BLaER1 treated with 17β-estradiol and CSF1 and Interleukin-3, amounts not matched to agents 10 nM and 100 nM (cell line): Measurements from ENCODE around the gene USP20.

Experiments used
- H3K27ac ChIP-seq, 11 experiments: shearing (Covaris generic); formaldehyde crosslinking; 2 replicates each; pipeline ENCODE4 v1.8.1; 2022
- H3K27me3 ChIP-seq, 11 experiments: shearing (Covaris generic); formaldehyde crosslinking; 2 replicates each; pipeline ENCODE4 v1.8.1; 2022
- H3K36me3 ChIP-seq, 11 experiments: shearing (Covaris generic); formaldehyde crosslinking; 2 replicates each; pipeline ENCODE4 v1.8.1; 2022
- H3K4me1 ChIP-seq, 10 experiments: shearing (Covaris generic); formaldehyde crosslinking; 2 replicates each; pipeline ENCODE4 v1.8.1; 2022
- H3K4me2 ChIP-seq, 11 experiments: shearing (Covaris generic); formaldehyde crosslinking; 2 replicates each; pipeline ENCODE4 v1.8.1; 2022
- H3K4me3 ChIP-seq, 10 experiments: shearing (Covaris generic); formaldehyde crosslinking; 2 replicates each; pipeline ENCODE4 v1.8.1; 2022
- H3K9ac ChIP-seq, 11 experiments: shearing (Covaris generic); formaldehyde crosslinking; 2 replicates each; pipeline ENCODE4 v1.8.1; 2022
- H3K9me3 ChIP-seq, 11 experiments: shearing (Covaris generic); formaldehyde crosslinking; replicated peaks in 1 of 11; 2 replicates each; pipeline ENCODE4 v1.8.1; 2022
- H4K20me1 ChIP-seq, 11 experiments: shearing (Covaris generic); formaldehyde crosslinking; 2 replicates each; pipeline ENCODE4 v1.8.1; 2022
- Cebpa-rat ChIP-seq, 11 experiments: shearing (Covaris generic); IDR thresholded peaks; 2 replicates each; pipeline ENCODE4 v1.8.1; 2022

USP20 gene

GRCh38 chr9:129891569-129891968 lies 56.3 kb downstream of the USP20 start:
- H3K27ac ChIP-seq: peak overlapping the region in 8 of 11 experiments; percentile 30 to 88 (median 82); a peak in 11 of 22 replicates
- no peak for TF ChIP-seq Cebpa-rat (IDR thresholded peaks at IDR 0.05)
- H3K4me1 ChIP-seq: peaks cover 72 to 96% (median 84%) of the 10 kb centered on the region in 10 experiments
- peak overlapping the region; percentile 87 to 99 (median 97); a peak in 21 of 22 replicates for H3K4me2 ChIP-seq
- H3K9me3 ChIP-seq: no peaks in the 10 kb centered on the region
- H3K9ac ChIP-seq: peak overlapping the region in 3 of 11 experiments; percentile 73 to 76 (median 76); a peak in 2 of 22 replicates
- no peaks in the 10 kb centered on the region; a peak in 1 of 22 replicates for H4K20me1 ChIP-seq
- H3K27me3 ChIP-seq: no peaks in the 10 kb centered on the region
- H3K4me3 ChIP-seq: no peak overlapping the region
- H3K36me3 ChIP-seq: peaks cover 0 to 39% (median 0%) of the 10 kb centered on the region in 11 experiments; a peak in 9 of 22 replicates

DNA sequence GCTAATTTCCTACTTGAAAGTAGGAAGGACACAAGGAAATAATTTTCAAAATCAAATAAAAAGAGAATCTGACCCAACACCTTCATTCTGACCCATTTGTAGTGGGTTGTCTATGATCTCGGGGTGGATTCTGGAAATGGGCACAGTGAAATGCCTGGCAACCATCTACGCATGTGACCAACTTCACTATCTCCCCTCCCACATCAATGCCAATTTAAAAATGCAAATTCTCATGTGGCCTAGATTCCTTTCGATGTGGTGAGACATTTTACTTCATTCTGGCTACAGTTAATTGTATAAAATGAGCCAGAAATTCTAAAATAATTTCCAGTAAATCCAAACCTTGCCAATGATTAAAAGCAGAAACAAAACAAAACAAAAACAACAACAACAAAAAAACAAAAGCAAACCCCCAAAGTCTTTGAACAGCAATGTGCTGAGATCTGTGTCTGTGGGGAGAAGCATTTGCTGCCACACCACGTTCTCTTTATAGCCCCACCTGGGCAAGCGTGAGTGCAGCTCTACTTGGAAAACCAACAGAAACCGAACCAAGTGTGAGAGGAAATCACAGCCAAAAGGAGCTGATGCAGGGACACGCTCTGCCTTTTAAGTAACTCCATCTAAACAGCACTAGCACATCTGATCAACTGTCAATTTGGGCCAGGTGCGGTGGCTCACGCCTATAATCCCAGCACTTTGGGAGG lies 59.0 kb downstream of the USP20 start:
- H3K27ac ChIP-seq: peak overlapping the region in 3 of 11 experiments; percentile 3 to 45 (median 34); a peak in 3 of 22 replicates
- H3K4me1 ChIP-seq: peaks cover 62 to 81% (median 71%) of the 10 kb centered on the region in 10 experiments

DNA sequence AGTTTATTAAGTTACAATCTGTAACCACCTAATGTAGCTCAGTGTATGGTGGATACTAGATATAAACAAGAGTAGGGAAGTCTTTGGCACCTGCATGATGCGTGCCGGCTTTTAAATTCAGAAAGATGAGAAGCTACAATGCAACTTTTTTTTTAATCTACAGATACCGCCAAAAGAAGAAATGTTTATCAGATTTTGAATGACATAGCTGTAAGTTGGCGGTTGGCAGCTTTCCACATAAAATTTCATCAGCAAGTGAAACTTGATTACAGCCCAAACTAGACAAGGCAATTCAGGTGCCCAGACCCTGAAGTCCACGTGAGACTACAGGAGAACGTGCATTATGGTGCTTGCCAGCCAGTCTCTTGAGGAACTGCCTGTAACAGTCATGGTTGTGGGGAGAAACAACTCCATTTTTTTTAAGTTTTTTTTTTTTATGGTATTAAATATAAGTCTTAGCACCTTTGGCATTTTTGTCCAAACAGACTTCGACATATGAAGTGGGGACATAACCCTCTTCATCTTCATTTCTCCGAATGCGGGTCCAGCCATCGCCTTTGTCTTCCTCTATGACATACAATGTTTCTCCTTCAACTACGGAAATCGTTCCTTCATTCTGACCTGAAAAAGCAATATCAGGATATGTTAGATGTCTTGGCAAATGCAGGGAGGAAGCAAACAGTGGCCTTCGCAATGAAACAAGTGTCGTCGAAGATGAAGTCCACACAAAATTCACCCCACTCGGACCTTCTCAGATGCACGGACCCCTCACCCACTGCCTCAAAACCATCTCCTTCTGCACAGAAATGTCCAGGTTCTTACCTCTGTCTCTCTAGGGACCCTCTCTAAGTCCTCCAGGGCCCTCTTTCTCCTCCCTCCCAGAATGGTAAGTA lies 60.4 kb downstream of the USP20 start:
- H3K4me2 ChIP-seq: 0 out of 22 replicates have a peak overlapping the region, but pooled peaks of 1 of the 11 experiments have one; percentile 67
- peaks cover 0 to 5% (median 0%) of the 10 kb centered on the region in 11 experiments; a peak in 1 of 22 replicates for H4K20me1 ChIP-seq
- H3K9me3 ChIP-seq: no peaks in the 10 kb centered on the region
- H3K4me3 ChIP-seq: no peak overlapping the region
- no peak for TF ChIP-seq Cebpa-rat (IDR thresholded peaks at IDR 0.05)
- peaks cover 0 to 76% (median 9%) of the 10 kb centered on the region in 11 experiments; a peak in 13 of 22 replicates for H3K36me3 ChIP-seq
- H3K4me1 ChIP-seq: peaks cover 61 to 78% (median 65%) of the 10 kb centered on the region in 10 experiments
- H3K27ac ChIP-seq: no peak overlapping the region
- no peaks in the 10 kb centered on the region for H3K27me3 ChIP-seq
- no peak overlapping the region for H3K9ac ChIP-seq

More for the DNA sequence above, 59.0 kb downstream of the USP20 start:
- TF ChIP-seq Cebpa-rat (IDR thresholded peaks at IDR 0.05): no peak
- H3K4me2 ChIP-seq: peak overlapping the region; percentile 3 to 97 (median 56); a peak in 20 of 22 replicates
- H4K20me1 ChIP-seq: no peaks in the 10 kb centered on the region
- H3K9ac ChIP-seq: peak overlapping the region in 1 of 11 experiments; percentile 18; a peak in 2 of 22 replicates
- peaks cover 0 to 66% (median 3%) of the 10 kb centered on the region in 11 experiments; a peak in 11 of 22 replicates for H3K36me3 ChIP-seq
- no peaks in the 10 kb centered on the region for H3K9me3 ChIP-seq
- no peak overlapping the region for H3K4me3 ChIP-seq
- H3K27me3 ChIP-seq: no peaks in the 10 kb centered on the region

- H3K36me3 ChIP-seq: peaks cover 0 to 86% (median 9%) of the 10 kb centered on the region in 11 experiments; a peak in 13 of 22 replicates
- H3K9me3 ChIP-seq: no peaks in the 10 kb centered on the region
- no peak overlapping the region for H3K9ac ChIP-seq
- H4K20me1 ChIP-seq: peaks cover 0 to 5% (median 0%) of the 10 kb centered on the region in 11 experiments; a peak in 1 of 22 replicates
- H3K4me2 ChIP-seq: peak overlapping the region in 7 of 11 experiments; percentile 3 to 67 (median 58); a peak in 9 of 22 replicates
- no peak overlapping the region for H3K4me3 ChIP-seq
- TF ChIP-seq Cebpa-rat (IDR thresholded peaks at IDR 0.05): no peak
- H3K27ac ChIP-seq: no peak overlapping the region
- peaks cover 47 to 67% (median 53%) of the 10 kb centered on the region in 10 experiments for H3K4me1 ChIP-seq
- no peaks in the 10 kb centered on the region for H3K27me3 ChIP-seq
Observed at GRCh38 chr9:129897263-129897662, 62.0 kb downstream of the USP20 start.

- Histone ChIP-seq H3K36me3 (peaks cover 0 to 95% (median 9%) of the 10 kb centered on the region in 11 experiments; a peak in 13 of 22 replicates), H3K27me3 (no peaks in the 10 kb centered on the region)
Observed at GRCh38 chr9:129898185-129898584, 62.9 kb downstream of the USP20 start.

GRCh38 chr9:129899620-129900019 lies 64.4 kb downstream of the USP20 start:
- H3K4me3 ChIP-seq: no peak overlapping the region
- H3K27ac ChIP-seq: peak overlapping the region in 1 of 11 experiments; percentile 35; a peak in 1 of 22 replicates
- H3K9ac ChIP-seq: no peak overlapping the region
- no peaks in the 10 kb centered on the region for H3K9me3 ChIP-seq
- peak overlapping the region in 6 of 11 experiments; percentile 9 to 28 (median 12); a peak in 6 of 22 replicates for H3K4me2 ChIP-seq
- TF ChIP-seq Cebpa-rat (IDR thresholded peaks at IDR 0.05): no peak
- H3K4me1 ChIP-seq: peaks cover 24 to 43% (median 33%) of the 10 kb centered on the region in 10 experiments
- peaks cover 0 to 5% (median 0%) of the 10 kb centered on the region in 11 experiments; a peak in 1 of 22 replicates for H4K20me1 ChIP-seq
- no peaks in the 10 kb centered on the region for H3K27me3 ChIP-seq
- peaks cover 0 to 100% (median 9%) of the 10 kb centered on the region in 11 experiments; a peak in 13 of 22 replicates for H3K36me3 ChIP-seq

More at GRCh38 chr9:129898185-129898584, 62.9 kb downstream of the USP20 start:
- no peak for TF ChIP-seq Cebpa-rat (IDR thresholded peaks at IDR 0.05)
- Histone ChIP-seq H3K4me1 (peaks cover 38 to 58% (median 45%) of the 10 kb centered on the region in 10 experiments), H3K27ac (peak overlapping the region in 2 of 11 experiments; percentile 11 to 16; a peak in 2 of 22 replicates), H4K20me1 (peaks cover 0 to 5% (median 0%) of the 10 kb centered on the region in 11 experiments; a peak in 1 of 22 replicates), H3K9ac (no peak overlapping the region), H3K4me3 (no peak overlapping the region), H3K9me3 (no peaks in the 10 kb centered on the region), H3K4me2 (peak overlapping the region; percentile 3 to 69 (median 58); a peak in 20 of 22 replicates)

DNA sequence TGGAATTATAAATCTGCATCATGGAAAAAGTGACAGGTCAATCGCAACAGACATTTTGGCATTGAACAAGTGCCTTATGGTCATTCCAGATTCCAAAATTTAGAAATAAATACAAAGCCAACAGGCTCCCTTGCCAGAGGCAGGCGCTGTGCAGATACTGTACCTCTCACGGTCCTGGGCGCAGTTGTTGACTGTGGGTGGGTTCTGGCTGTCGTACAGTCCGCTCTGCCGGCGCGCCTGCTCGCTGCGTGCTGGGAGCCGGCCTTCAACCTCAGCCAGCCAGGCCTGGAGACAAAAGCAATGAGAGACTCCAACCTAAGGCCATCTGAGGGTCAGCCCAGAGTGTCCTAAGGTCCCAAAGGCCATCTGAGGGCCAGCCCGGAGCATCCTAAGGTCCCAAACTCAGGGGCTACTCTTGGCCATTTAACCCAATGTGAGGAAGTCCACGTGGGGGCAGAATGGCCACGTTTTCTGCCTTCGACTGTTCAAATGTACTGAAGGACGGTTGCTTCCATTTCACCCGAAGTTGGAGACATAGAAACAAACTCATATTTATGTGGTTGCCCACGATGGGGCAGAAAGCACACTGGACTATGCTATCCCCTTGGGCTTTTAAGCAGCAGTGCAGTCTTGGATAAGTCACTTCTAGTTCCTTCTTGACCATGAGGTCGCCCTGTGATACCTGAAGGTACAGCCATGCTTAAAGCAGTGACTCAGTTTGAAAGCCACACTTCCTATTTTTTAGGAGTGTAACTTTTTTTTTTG lies 65.2 kb downstream of the USP20 start:
- Histone ChIP-seq H3K36me3 (peaks cover 0 to 100% (median 9%) of the 10 kb centered on the region in 11 experiments; a peak in 13 of 22 replicates), H3K4me2 (peak overlapping the region in 7 of 11 experiments; percentile 9 to 54 (median 37); a peak in 12 of 22 replicates), H4K20me1 (peaks cover 0 to 5% (median 0%) of the 10 kb centered on the region in 11 experiments; a peak in 1 of 22 replicates), H3K4me1 (peaks cover 16 to 37% (median 28%) of the 10 kb centered on the region in 10 experiments), H3K27me3 (no peaks in the 10 kb centered on the region), H3K27ac (peak overlapping the region in 2 of 11 experiments; percentile 21 to 35; a peak in 3 of 22 replicates), H3K4me3 (no peak overlapping the region), H3K9ac (no peak overlapping the region), H3K9me3 (no peaks in the 10 kb centered on the region)
- no peak for TF ChIP-seq Cebpa-rat (IDR thresholded peaks at IDR 0.05)
